ENCODE data around the gene RUNX1.

RUNX1 gene

DNA sequence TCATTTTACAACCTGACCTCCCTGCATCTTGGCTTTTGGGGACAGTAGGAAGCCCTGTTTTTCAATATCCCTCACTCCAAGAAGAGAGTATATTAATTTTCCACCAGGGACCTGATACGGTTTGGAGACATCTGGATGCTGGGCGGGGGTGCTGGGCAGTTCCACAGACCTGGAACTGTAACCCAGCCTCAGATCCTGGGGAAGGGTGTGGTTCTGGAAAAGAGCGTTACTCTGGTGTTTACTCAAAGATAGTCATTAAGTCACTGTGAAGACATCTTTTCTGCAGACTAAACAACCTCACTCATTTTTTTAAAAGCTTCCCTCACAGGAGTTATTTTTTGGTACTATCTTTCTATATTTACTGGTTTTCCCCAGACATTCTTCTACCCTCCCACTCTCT is 190.5 kb downstream of the RUNX1 start:
- Histone ChIP-seq H3K36me3 (ENCODE audit: insufficient read depth, low read length) (no peaks in the 10 kb centered on the region), H3K4me1 (ENCODE audit: insufficient read depth, low read length) (no peaks in the 10 kb centered on the region), H3K9me3 (ENCODE audit: insufficient read depth, low read depth, low read length) (no peaks in the 10 kb centered on the region), H3K9ac (ENCODE audit: low read depth, low read length) (no peak overlapping the region), H3K4me3 (ENCODE audit: low read length) (no peak overlapping the region), H3K27ac (ENCODE audit: low read depth, low read length) (no peak overlapping the region), H3K27me3 (ENCODE audit: insufficient read depth, low read length) (peaks cover 11% of the 10 kb centered on the region)
- WGBS: 96% methylated on average over 2 of the region's 3 CpGs

DNA sequence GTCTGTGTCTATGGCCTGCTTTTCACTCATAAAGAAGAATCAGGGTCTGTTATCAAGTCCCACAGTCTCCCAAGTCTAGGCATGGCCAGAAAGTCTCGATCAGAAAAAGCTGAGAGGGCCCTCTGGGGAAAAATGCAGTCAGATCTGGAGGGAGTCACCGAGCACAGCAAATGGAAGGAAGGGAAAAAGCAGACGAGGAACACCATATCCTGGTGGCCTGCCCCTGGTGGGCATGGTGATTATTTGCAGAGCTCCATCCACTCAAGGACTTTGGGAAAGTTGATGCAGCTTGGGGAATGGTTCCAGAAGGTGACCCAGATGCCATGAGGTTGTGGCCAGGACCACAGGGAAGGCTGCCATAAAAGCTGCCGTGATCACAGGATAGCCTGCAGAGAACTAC is 191.2 kb downstream of the RUNX1 start:
- no peaks in the 10 kb centered on the region for H3K36me3 ChIP-seq (ENCODE audit: insufficient read depth, low read length)
- no peak overlapping the region for H3K9ac ChIP-seq (ENCODE audit: low read depth, low read length)
- no peaks in the 10 kb centered on the region for H3K9me3 ChIP-seq (ENCODE audit: insufficient read depth, low read depth, low read length)
- no peak overlapping the region for H3K4me3 ChIP-seq (ENCODE audit: low read length)
- 73% methylated on average over 4 of the region's 4 CpGs for WGBS
- H3K27ac ChIP-seq (ENCODE audit: low read depth, low read length): no peak overlapping the region
- H3K4me1 ChIP-seq (ENCODE audit: insufficient read depth, low read length): no peaks in the 10 kb centered on the region
- H3K27me3 ChIP-seq (ENCODE audit: insufficient read depth, low read length): peaks cover 5% of the 10 kb centered on the region; the same call in 1 of the 2 replicates

DNA sequence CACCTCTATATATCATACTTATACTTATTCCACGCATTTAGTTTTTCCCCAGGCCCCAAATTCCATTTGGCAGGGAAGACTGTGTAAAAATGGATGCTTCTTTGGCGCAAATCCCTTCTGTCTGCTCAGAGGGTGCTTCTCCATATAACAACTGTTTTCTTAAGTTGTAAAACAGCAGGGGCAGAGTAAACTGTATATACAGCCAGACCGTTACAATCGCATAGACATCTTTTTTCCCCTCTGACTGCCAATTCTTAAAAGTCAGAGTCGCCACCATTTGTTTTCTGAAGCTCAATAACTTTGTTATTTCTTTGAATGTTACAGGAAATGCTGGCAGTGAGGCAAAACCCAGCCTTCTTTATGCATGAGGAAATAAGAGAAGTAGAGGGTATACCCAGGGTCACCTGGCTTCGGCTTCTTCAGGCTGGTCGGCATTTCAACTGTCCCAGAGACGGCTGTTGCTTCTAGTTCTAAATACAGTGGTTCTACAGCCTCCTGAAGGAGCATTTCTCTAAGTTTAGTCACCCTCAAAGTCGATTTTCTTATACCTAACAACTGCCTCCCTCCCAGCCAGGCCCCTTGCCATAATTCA is 191.9 kb downstream of the RUNX1 start:
- Histone ChIP-seq H3K9ac (ENCODE audit: low read depth, low read length) (no peak overlapping the region), H3K4me1 (ENCODE audit: insufficient read depth, low read length) (no peaks in the 10 kb centered on the region; the same call in 1 of the 2 replicates), H3K27me3 (ENCODE audit: insufficient read depth, low read length) (peaks cover 4% of the 10 kb centered on the region; the same call in 1 of the 2 replicates), H3K4me3 (ENCODE audit: low read length) (no peak overlapping the region), H3K27ac (ENCODE audit: low read depth, low read length) (no peak overlapping the region), H3K9me3 (ENCODE audit: insufficient read depth, low read depth, low read length) (no peaks in the 10 kb centered on the region), H3K36me3 (ENCODE audit: insufficient read depth, low read length) (no peaks in the 10 kb centered on the region)
- 85% methylated on average over 9 of the region's 9 CpGs for WGBS

- 63% methylated on average over 3 of the region's 3 CpGs for WGBS
- Histone ChIP-seq H3K4me3 (ENCODE audit: low read length) (no peak overlapping the region), H3K4me1 (ENCODE audit: insufficient read depth, low read length) (no peaks in the 10 kb centered on the region; the same call in 1 of the 2 replicates), H3K36me3 (ENCODE audit: insufficient read depth, low read length) (no peaks in the 10 kb centered on the region), H3K9ac (ENCODE audit: low read depth, low read length) (no peak overlapping the region), H3K9me3 (ENCODE audit: insufficient read depth, low read depth, low read length) (no peaks in the 10 kb centered on the region), H3K27me3 (ENCODE audit: insufficient read depth, low read length) (no peaks in the 10 kb centered on the region), H3K27ac (ENCODE audit: low read depth, low read length) (no peak overlapping the region)
Observed at GRCh38 chr21:34852448-34852847, 196.7 kb downstream of the RUNX1 start.

DNA sequence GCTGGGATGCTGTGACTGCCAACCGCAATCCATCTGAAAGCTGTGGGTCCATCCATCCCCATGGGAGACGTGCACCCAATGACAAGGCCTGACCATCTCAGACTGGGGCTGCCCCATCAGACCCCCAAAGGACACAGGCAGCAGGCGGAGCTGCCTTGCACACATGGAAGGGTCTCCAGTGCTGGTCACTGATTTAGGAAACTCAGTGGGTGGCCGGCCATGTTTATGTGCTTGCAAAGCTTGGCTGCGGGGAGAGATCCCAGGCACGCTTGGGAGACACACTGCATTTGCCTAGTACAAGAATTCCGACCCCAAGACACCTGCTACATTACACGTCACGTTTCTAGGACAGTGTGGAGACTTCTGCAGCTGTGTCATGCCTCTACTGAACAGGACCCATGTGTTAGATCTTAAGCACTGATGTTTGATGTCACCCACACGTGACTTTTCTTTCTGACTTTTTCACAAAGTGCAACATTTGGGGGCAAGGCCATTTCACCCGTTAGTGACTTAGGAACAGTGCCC is 198.9 kb downstream of the RUNX1 start:
- H3K9ac ChIP-seq (ENCODE audit: low read depth, low read length): no peak overlapping the region
- H3K9me3 ChIP-seq (ENCODE audit: insufficient read depth, low read depth, low read length): no peaks in the 10 kb centered on the region

DNA sequence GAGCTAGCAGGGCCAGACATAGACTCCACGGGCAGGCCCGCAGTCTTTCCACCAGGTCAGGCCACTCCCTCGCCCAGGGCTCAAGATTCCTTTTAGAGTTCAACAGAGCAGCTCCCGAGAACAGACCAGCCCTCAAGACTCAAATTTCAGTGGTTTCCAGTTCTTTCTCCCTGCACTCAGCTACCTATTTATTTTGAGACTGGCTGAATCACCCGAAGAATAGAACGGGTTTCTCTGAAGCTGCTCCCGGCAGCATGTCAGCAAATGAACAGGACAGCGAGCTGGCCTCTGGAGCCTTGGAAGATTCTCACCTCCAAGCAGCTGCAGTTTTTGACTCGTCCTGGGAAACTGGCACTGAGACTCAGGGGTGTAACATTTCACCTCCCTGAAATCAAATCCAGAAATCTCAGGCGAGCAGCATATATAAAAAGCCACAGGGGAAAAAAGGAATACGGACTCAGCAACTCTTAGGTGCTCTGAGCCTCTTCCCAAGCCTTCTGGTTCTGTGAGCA is 202.4 kb downstream of the RUNX1 start:
- Histone ChIP-seq H3K4me3 (ENCODE audit: low read length) (no peak overlapping the region), H3K9me3 (ENCODE audit: insufficient read depth, low read depth, low read length) (no peaks in the 10 kb centered on the region), H3K27me3 (ENCODE audit: insufficient read depth, low read length) (no peaks in the 10 kb centered on the region), H3K36me3 (ENCODE audit: insufficient read depth, low read length) (no peaks in the 10 kb centered on the region), H3K4me1 (ENCODE audit: insufficient read depth, low read length) (peaks cover 31% of the 10 kb centered on the region), H3K27ac (ENCODE audit: low read depth, low read length) (peak overlapping the region; percentile 43; the same call in 1 of the 2 replicates), H3K9ac (ENCODE audit: low read depth, low read length) (peak overlapping the region; percentile 13; the same call in 1 of the 2 replicates)
- WGBS: 46% methylated on average over 11 of the region's 11 CpGs

More for the DNA sequence above, 198.9 kb downstream of the RUNX1 start:
- no peak overlapping the region for H3K27ac ChIP-seq (ENCODE audit: low read depth, low read length)
- no peak overlapping the region for H3K4me3 ChIP-seq (ENCODE audit: low read length)
- H3K36me3 ChIP-seq (ENCODE audit: insufficient read depth, low read length): no peaks in the 10 kb centered on the region
- peaks cover 20% of the 10 kb centered on the region for H3K4me1 ChIP-seq (ENCODE audit: insufficient read depth, low read length)
- no peaks in the 10 kb centered on the region for H3K27me3 ChIP-seq (ENCODE audit: insufficient read depth, low read length)
- WGBS: 92% methylated on average over 11 of the region's 11 CpGs

- Histone ChIP-seq H3K4me3 (ENCODE audit: low read length) (no peak overlapping the region), H3K27me3 (ENCODE audit: insufficient read depth, low read length) (no peaks in the 10 kb centered on the region), H3K9me3 (ENCODE audit: insufficient read depth, low read depth, low read length) (no peaks in the 10 kb centered on the region), H3K27ac (ENCODE audit: low read depth, low read length) (no peak overlapping the region), H3K4me1 (ENCODE audit: insufficient read depth, low read length) (peaks cover 31% of the 10 kb centered on the region), H3K9ac (ENCODE audit: low read depth, low read length) (peak overlapping the region; percentile 13; the same call in 1 of the 2 replicates), H3K36me3 (ENCODE audit: insufficient read depth, low read length) (no peaks in the 10 kb centered on the region)
- 78% methylated on average over 8 of the region's 8 CpGs for WGBS
Observed at GRCh38 chr21:34845521-34846451, 203.3 kb downstream of the RUNX1 start.

DNA sequence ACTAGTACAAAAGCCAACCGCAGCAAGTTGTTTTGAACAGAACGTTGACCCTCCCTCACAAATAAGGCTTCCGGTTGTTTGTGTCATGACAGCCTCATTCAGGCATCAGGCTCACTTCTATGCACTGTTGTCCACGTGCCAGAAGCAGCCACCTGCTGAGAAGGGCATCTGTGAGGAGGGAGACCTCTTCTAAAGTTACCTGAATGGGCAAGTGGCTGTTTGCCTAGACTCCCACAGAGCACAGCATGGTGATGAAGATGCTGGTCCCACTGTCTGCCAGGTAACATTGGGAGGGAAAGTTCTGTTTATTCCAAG is 204.2 kb downstream of the RUNX1 start:
- no peaks in the 10 kb centered on the region for H3K36me3 ChIP-seq (ENCODE audit: insufficient read depth, low read length)
- H3K27ac ChIP-seq (ENCODE audit: low read depth, low read length): no peak overlapping the region
- H3K9me3 ChIP-seq (ENCODE audit: insufficient read depth, low read depth, low read length): no peaks in the 10 kb centered on the region
- H3K9ac ChIP-seq (ENCODE audit: low read depth, low read length): no peak overlapping the region
- H3K4me3 ChIP-seq (ENCODE audit: low read length): no peak overlapping the region
- no peaks in the 10 kb centered on the region for H3K27me3 ChIP-seq (ENCODE audit: insufficient read depth, low read length)
- 49% methylated on average over 4 of the region's 4 CpGs for WGBS
- peaks cover 31% of the 10 kb centered on the region for H3K4me1 ChIP-seq (ENCODE audit: insufficient read depth, low read length)

GRCh38 chr21:34844013-34844923 is 204.8 kb downstream of the RUNX1 start:
- Histone ChIP-seq H3K4me1 (ENCODE audit: insufficient read depth, low read length) (peaks cover 31% of the 10 kb centered on the region), H3K9ac (ENCODE audit: low read depth, low read length) (no peak overlapping the region), H3K36me3 (ENCODE audit: insufficient read depth, low read length) (no peaks in the 10 kb centered on the region), H3K4me3 (ENCODE audit: low read length) (no peak overlapping the region), H3K9me3 (ENCODE audit: insufficient read depth, low read depth, low read length) (no peaks in the 10 kb centered on the region), H3K27me3 (ENCODE audit: insufficient read depth, low read length) (no peaks in the 10 kb centered on the region), H3K27ac (ENCODE audit: low read depth, low read length) (no peak overlapping the region)
- 81% methylated on average over 12 of the region's 12 CpGs for WGBS

DNA sequence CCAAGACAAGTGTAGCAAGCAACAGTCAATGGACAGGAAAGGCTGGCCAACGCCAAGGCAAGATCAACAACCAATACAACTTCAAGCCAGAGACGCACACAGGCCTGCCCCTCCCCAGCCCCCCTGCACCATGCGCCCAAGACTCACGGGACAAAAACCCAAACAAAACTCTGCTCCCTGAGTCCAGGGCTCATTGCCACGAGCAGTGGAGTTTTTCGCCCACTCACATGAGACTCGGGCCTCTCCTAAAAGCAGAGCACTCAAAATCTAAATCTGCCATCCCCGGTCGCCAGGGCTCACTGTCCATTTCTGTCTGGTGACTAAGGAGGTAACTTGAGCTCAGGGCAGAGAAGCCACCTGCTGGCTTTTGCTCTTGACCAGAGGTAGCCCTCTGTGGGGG is 205.5 kb downstream of the RUNX1 start:
- H3K27me3 ChIP-seq (ENCODE audit: insufficient read depth, low read length): no peaks in the 10 kb centered on the region
- WGBS: 92% methylated on average over 9 of the region's 9 CpGs
- no peak overlapping the region for H3K4me3 ChIP-seq (ENCODE audit: low read length)
- H3K27ac ChIP-seq (ENCODE audit: low read depth, low read length): no peak overlapping the region
- no peaks in the 10 kb centered on the region for H3K9me3 ChIP-seq (ENCODE audit: insufficient read depth, low read depth, low read length)
- H3K4me1 ChIP-seq (ENCODE audit: insufficient read depth, low read length): peaks cover 31% of the 10 kb centered on the region
- no peaks in the 10 kb centered on the region for H3K36me3 ChIP-seq (ENCODE audit: insufficient read depth, low read length)
- no peak overlapping the region for H3K9ac ChIP-seq (ENCODE audit: low read depth, low read length)

Data from HUES64 (cell line).